Activated T-cell treated with anti-CD3 and anti-CD28 coated beads, Interleukin-2, amount 50 U/mL, for 1 hour (primary cell): ENCODE measurements around the gene KCNQ1.

ENCODE experiments used
- DNase-seq: peaks from one replicate; pipeline ENCODE4 v3.0.0-alpha.2; 2020

KCNQ1 gene

DNA sequence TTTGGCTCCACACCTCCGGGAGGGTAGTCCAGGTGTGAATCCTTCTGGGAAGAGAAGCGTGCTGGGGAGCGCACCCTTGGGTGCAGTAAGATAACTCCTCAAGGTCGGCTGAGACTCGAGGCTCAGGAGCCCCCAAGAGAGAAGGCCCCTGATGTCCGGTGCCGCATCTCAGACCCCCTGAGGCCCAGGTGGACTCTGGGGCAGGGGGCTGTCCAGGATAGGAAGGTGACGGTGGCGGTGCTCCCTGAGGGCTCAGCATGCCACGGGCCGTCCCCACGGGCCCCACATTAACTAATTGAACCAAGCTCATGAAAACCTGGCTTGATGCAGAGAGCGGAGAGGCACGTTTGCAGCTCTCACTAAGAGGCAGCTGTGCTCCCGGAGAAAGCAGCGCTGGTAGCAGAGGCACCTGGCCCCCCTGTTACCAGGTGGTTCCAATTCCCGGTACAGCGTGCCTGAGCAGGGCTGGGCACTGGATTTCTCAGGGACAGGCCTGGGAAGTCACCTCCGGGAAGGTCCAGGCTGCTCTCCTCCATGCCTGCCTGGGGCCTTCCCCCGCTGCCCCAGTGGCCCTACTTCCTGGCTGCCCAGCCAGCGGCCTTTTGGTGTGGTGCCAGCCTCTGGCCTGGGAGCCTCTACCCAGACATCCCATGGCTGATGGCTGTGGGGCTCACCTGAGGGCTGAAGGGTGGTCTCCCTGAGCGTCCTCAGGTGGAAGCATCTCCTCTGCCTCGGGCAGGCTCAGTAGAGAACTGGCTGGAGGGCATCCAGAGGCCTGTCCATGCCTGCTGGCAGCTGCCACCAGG lies 1.1 kb downstream of the KCNQ1 start:
- peak; percentile 26 for DNase-seq

DNA sequence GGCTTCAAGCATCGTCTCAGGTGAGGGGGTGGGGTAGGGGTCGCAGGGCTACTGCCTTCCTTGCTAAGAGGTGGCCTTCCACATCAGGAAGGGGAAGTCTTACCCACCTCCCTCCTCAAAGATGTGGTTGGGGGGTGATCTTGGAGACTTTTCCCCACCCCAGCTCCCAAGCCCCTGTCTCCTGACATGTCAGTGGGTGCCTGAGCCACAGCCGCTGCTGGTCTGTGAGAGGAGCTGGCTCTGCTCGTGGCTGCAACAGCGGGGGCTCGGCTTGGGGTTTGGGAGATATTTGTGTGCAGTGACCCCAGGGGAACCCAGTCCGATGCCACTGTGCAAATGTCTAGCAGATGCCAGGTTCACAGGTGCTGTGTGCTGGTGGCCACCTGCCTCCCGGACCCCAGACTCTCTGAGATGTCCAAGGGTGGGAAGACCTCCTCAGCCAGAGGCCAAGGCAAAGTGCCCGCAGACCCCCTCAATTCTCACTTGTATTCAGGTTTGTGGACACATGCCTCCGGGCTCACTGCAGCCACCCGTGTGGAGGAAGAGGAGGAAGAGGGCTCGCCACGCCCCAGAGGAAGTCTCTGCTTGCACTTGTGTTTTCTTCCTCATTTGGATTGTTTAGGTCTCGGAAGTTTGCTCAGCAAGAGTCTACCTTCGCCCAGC lies 1.9 kb downstream of the KCNQ1 start:
- peak; percentile 28 for DNase-seq

DNA sequence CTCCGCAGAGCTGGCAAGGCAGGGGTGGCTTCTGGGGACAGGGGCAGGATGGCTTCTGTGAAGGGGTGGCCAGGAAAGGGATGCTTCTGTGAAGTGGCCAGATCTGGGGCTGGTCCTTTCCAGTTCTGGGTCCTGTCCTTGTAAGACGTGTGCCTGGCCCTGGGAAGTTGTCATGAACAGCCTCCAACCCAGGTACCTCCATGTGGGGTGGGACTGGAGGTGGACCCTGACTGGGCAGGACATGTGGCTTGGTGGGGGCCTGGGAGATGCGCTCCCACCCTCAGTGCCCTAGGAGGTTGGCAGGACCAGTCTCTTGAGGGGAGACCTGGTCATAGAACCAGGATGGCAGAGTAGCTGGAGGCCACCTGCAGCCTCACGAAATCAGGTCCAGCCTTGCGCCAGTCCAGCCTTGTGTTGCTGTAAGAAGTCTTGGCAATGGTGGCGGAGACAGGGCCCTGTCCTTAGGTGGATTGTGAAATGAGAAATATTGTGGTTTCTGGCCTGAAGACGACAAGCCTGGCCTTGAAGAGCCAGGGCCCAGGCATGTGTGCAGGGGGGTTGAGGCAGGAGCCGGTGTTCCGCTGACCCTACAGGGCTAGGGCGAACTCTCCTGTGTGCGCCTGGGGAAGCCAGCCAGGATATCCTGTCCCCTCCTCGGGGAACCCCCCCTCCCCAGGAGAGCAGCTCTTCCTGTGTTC lies 2.6 kb downstream of the KCNQ1 start:
- no peak for DNase-seq

DNA sequence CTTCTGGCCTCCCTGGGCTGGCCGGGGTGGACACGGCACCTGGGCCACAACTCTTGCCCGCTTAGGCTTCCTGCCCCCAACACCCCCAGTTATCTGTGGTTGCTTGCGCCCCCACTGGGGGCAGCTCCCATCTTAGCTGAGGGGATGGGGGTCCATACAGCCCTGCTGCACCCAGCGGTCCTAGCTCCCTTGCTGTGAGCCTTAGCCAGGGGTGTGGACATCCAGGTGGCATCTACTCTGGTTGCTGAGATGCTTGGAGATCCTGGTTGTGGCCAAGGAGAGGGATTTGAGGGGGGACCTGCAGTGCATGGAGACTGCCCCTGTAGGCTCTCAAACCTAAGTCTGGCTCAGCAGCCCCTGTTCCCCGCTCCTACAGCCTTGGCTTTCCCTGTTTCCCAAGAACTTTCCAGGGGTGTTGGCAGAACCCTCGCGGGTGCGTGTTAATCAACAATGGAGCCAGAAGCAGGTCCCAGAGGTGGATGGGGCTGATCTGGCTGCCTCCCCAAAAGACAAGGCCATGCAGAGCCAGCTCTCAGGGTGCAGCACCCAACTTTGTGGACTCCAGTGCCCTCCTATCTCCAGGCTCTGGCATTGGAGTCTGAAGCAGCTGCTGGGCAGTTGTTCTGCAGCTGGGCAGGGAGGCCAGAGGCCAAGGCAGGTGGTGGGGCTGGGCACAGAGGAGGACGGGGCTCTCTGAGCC lies 3.3 kb downstream of the KCNQ1 start:
- peak; percentile 18 for DNase-seq

DNA sequence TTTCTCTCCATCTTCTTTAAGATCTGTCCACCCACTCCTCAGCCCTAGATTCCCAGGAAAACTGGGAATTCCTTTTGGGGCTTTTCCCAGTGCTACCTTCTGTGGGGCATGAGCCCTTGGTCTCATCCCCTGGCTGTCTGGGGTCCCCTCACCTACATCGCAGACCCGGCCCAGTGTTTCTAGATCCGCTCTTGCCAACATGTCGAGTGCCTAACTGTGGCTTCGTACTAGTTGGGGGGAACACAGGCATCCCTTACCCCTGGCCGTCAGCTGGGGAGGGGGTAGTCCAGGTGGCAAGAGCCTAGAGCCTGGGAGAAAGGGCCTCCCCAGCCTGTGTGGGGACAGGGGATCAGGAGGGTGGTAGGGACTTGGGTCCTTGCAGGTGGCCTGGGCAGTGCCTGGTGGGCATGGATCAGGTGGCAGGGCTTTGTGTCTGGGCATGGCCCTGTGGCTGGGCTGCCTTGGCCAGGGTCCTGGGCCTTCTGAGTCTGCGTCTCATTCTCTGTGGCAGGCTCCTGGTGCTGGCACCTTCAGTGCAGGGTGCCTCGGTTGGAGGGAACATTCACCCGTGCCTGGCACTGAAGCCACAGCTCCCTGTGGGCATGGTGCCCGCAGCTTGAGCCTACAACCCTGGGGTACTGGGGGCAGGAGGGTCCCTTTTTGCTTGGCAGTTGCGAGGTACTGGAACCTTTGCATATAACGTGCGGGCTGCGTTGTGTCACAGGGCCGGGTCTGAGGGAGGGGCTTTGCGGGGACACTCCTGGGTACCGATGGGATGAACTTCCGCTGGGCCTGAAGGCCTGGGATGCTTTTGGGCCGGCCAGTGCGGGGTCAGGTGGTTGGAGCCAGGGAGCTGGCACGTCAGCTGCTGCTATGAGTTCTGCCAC lies 4.1 kb downstream of the KCNQ1 start:
- DNase-seq = no peak

DNA sequence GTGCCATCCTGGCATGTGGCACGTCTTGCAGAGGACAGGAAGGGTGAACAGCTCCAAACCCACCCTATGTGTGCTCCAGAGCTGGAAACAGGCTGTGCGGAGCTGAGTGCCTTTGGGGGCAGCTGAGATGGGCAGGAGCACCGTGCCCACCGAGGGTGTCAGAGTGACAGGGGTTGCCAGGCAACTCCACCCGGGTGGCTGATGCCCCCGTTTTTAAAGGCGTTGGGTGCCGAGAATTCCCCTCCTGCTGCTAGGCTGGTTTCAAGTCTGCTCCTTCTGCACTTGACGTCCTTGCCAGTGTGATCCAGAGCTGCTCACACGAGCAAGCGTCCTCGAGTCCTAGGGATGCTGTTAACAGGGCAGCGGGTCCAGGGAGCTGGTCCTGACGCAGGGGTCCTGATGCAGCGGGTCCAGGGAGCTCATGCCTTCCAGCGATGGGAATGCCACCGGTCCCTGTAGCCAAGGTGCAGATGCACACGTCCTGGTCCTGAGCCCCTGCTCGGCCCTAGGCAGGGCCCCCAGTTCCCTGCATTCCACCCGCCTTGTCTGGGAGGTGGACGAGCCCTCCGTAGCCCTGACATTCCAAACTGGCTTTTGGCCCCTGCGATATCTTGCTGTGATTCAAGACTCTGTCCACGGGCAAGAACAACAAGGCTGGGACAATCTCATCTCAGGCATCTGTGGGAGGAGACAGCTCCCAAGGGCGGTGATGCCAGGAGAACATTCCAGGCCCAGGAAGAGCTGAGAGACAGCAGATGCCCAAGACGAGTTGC lies 4.9 kb downstream of the KCNQ1 start:
- DNase-seq = no peak

DNA sequence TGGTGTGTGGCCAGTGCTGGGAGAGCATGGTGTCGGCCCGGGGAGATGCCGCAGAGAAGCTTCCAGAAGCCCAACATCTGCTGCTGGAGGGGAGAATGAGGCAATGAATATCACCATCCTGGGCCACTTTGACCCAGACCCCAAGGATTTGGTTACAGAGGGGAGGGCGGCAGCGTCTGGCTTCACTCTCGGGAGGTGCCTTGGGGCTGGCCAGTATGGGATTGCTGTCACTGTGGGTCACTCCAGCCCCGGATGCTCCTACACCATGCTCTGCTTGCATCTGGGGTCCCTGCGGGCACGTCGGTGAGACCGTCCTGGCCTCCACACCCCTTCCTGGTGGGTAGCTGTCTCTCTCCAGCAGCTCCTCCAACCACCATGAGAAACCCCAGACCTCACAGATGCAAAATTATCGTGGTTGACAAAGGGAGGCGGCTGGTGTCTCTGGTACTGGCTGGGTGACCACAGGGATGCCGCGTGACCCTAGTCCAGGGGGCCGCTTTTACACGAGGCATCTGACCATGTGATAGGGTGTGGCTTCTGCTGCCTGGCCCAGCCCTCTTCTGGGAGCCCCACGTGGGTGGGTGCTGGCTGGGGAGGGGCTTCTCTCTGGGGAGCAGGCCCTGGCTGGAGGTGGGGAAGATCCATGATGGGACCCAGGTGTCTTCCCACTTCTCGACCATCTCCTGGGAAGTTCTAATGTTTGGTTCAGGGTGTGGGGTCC lies 5.7 kb downstream of the KCNQ1 start:
- DNase-seq = no peak

DNA sequence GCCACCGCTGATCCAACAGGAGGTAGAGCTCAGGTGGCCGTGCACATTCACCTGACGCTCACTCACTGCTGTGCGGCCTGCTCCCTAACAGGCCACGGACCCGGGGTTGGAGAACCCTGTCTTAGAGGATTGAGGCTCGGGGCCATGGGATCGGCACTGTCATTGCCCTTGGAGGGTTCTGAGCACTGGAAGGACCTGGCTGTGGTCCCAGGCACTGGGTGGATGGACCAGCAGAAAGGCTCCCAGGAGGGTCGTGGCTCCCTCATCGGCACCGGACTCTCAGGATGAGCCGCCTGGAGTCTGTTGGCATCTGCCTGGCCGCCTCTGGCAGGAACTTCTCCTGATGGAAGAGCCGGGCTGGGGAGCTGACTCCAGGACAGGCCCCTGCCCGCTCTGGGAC lies 6.5 kb downstream of the KCNQ1 start:
- no peak for DNase-seq

DNA sequence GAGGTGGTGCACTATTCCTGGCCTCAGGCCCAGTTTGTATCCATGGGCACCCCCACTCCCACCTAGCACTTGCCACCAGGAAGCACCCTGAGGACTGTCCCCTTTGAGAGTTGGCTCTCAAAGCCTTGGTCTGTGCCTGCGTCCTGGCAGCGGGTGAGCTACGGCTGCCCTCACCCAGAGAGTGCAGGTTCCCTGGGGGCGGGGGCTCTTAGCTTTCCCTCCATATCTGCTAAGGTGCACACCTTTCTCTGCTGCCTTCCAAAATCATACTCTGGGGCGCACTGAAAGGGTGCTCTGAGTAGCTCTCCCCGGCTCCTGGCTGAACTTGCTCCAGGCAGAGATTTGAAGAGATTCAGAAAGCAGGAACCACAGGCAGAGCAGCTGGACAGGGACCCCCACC lies 7.1 kb downstream of the KCNQ1 start:
- DNase-seq = no peak

DNA sequence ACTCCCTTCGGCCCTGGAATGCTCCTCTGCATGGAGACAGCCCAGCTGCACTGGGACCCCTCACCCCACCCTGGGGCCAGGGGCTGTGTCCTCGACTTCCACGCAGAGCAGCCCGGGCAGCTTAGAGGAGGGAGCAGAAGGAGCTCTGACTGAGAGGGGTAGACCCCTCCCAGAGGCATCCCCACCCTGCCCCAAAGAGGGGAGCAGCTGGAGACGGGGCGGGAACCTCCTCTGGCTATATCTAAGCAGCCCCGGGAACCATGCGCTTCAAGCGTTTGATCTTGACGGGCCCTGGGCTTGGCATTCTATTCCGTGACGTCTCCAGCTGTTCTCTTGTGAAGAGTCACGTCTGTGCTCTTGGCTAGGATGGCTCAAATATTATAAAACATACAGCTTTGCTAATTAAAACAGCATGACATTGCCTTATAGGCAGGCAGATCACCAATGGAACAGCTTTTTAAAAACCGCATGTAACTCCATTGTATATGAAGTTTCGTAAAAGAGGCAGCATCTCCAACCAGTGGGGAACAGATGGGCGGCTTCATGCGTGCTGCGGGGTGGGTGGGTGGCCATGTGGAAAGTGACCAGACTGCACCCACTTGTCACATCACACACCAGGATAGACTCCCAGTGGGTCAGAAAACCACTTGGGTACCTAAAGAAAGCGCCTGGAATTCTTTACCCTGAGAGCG lies 7.7 kb downstream of the KCNQ1 start:
- no peak for DNase-seq

DNA sequence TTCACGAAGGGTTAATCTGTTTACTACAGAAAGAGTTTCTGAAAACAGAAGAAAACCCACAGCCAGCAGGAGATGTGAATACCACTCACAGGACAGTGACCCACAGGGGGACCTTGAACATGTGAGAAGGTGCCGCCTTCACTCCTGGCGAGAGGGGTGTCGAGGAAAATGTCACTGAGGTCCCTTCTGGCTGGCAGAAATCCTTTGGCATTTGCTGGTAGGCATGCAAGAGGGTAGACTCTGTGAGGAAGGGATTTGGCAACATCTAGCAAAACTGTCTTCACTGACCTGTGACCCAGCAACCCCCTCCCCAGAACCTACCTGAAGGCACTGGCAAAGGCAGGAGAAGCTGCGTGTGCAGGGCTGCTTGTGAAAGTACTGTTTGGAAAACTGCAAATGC lies 8.6 kb downstream of the KCNQ1 start:
- no peak for DNase-seq

DNA sequence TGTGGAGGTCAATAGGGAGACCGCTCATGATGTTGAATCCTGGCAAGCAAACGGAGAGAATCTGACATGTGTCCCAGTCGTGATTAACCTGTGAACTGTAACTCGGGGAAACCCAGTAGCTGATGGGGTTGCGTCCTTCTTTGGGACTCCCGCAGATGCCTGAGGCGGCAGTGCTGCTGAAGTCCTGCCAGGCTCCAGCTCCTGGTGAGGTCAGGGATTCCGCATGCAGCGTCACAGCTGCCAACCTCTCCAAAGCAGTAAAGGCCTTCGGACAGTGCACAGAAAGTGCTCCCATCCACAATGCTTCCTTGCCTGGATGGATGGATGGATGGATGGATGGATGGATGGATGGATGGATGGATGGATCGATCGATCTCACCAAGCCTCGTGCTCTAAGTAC lies 13.5 kb downstream of the KCNQ1 start:
- DNase-seq = no peak

DNA sequence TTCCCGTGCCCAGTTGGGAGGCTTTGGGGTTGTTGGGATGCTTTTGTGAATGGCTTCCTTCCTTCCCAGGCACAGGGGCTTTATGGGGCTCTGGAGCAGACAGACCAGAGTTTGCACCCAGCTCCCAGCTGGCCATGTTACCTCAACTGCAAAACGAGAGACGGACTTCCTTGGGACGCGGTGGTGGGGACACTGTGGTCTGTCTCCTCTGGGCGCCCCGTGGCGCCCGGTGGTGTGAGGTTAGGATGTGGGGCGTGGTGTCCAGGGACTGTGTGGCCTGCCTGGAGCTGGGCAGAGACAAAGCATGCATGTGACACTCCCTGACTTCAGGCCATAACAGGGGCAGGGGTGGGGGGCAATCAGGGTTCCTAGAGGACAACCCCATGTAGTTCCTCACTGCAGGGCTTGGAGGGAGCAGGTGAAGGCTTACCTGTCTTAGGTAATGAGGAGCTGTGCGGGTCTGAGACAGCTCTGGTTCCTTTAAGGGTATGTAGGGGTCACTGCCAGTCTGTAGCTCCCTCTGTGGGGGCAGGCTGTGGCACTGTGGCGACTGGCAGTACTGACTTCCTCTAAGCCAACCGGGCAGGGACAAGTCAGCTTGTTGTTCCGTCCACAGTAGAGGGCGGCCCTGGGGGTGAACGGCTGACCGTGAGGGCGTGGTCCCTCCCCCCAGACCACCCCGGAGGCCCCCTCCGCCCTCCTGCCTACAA lies 14.4 kb downstream of the KCNQ1 start:
- no peak for DNase-seq

DNA sequence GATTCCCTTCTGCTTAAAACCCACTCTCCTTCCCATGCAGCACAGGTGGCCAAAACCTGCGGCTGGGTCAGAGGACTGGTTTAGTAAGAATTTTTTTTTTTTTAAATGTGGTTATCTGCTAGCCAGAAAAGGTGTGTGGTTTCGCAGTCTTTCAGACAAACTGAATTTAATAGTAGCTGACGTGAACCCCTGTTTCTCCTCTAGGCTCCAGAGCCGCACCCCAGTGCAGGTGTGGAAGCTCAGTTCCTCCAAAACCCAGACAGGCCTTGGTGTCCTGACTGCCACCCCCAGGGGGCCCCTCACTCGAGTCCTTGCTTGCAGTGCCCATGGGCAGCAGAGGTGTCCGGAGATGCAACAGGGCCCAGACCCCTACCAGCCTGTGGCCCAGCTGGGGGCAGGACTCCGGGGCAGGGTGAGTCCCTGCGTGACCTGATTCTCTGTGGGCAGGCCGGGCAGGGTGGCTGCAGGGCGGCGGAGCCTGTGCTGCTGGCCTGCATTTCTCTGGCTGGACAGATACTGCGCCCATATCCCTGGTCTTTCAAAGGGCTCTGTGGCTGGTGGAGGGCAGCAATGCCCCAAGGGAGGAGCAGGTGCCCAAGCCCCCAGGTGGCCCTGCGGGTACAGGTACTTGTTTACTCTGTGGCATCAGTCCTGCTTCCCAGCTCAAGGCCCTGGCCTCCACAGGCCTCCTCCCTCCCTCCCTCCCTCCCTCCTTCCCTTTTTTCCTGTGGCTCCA lies 15.2 kb downstream of the KCNQ1 start:
- DNase-seq = no peak

DNA sequence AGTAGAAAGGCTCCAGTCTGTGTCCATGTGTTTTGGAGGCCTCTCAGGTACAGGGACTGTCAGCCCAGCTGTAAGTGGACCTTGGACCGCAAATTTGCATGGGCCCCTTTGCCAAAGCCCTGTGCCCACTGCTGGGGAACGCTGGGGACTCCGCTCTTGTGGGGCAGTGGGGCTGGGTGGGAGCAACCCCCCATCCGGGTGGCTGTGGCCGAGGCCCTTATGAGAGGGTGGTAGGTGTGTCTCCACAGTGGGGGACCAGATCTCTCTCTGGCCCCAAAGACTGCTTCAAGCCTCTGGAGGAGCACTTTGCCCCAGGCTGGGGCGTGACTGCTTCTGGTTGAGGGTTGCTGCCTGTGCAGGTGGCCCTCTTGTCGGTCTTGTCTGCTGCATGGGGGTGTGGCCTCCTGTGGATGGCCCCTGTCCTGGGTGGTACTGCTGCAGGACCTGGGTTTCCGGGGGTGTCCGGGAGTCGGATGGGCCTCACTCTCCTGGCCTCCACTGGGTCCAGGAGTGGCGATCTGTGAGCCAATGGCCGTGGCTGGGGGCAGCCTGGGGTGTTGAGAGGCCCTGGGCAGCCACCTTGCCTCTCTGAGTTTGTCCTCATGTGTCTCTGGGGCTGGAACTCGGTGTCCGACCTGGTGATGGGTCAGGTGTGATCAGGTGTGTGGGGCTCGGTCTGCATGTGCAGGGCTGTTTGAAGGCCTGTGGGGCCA lies 15.9 kb downstream of the KCNQ1 start:
- no peak for DNase-seq

DNA sequence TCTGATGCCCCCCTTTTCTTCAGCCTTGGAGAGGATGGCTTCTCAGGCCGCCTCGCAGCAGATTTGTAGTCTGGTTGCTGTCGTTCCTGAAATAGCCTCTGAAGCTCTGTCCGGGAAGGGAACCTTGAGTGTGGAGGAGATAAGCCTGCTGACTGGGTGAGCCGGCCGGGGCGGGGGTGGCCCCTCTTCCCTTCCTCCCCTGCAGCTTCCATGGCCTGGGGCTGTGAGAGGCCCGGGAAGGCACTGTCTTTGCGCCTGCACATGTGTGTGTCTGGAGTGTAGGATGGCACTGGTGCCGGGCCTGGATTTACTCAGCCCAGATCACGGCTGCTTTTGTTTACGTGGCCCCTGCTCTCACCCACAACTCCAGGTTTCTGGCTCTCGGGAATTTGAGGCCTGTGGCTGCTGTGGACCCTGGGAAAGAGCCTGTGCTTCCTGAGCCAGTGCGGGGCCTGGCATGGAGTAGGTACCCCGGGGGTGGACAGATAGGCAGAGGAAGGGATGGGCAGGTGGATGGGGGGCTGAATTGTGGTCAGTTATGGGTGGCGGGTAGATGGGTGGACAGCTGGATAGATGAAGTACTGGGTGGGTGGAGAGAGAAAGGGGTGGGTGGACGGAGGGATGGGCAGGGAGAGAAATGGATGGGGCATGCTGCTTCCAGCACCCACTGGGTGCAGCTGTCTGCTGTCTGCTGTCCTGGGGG lies 16.6 kb downstream of the KCNQ1 start:
- DNase-seq = no peak

DNA sequence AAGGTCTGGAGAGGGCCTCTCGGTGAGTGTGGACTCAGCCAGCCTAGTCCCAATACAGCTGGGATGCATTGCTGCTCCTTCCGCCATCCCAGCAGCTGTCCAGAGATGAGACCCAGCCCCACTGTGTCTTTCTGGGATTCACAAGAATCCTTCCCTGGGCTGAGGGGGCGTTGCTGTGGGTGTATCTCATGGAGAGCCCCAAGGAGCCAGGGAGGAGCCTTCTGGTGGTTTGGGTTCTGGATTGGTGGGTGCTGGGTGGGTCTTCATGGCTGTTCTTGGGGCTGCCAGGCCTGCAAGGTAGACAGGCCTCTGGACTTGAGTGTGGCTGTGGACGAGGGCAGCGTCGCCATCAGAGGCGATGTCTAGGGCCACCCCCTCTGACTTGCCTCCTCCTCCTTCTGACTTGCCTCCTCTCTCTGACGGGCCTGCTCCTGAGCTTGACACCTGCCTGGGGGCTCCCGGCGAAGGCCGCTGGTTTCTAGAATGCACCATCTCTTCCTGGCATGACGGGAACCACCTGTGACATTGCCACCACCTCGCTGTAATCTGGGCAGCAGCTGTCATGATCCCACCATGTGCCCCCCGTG lies 17.2 kb downstream of the KCNQ1 start:
- no peak for DNase-seq
